ENCODE measurements around the gene RNH1.

RNH1 gene

GRCh38 chr11:536841-537621 is 30.0 kb upstream of the RNH1 start, which contains the start of gene LRRC56:
LRRC56 (plus strand) TSS chr11:537527; CDS start chr11:540685, 3,158 bp downstream.
- DNase-seq, result peak; percentile 87

- peak; percentile 96 for DNase-seq
Measured at GRCh38 chr11:535519-536454, 28.7 kb upstream of the RNH1 start, which contains the start of gene HRAS. HRAS (minus strand) TSS chr11:535576.

- no peak for DNase-seq
Measured at GRCh38 chr11:535210-535518, 28.1 kb upstream of the RNH1 start.

- no peak for DNase-seq
Measured at GRCh38 chr11:534396-535209, 27.6 kb upstream of the RNH1 start.

GRCh38 chr11:533586-534395 is 26.7 kb upstream of the RNH1 start:
- no peak for DNase-seq

- no peak for DNase-seq
Measured at GRCh38 chr11:532986-533585, 26.0 kb upstream of the RNH1 start.

- DNase-seq, result no peak
Measured at GRCh38 chr11:532527-532985, 25.5 kb upstream of the RNH1 start.

- no peak for DNase-seq
Measured at GRCh38 chr11:531919-532526, 25.0 kb upstream of the RNH1 start.

GRCh38 chr11:530960-531831 is 24.2 kb upstream of the RNH1 start:
- DNase-seq, result no peak

GRCh38 chr11:529728-530411 is 22.8 kb upstream of the RNH1 start:
- DNase-seq, result no peak

GRCh38 chr11:528815-529727 is 22.0 kb upstream of the RNH1 start:
- peak; percentile 21 for DNase-seq

- no peak for DNase-seq
Measured at GRCh38 chr11:528166-528814, 21.2 kb upstream of the RNH1 start.

GRCh38 chr11:526192-526591 is 19.1 kb upstream of the RNH1 start:
- no peak for DNase-seq

GRCh38 chr11:521177-521688 is 14.2 kb upstream of the RNH1 start:
- no peak for DNase-seq

- DNase-seq, result no peak
Measured at GRCh38 chr11:520428-521176, 13.6 kb upstream of the RNH1 start.

- DNase-seq, result no peak
Measured at GRCh38 chr11:518463-519202, 11.6 kb upstream of the RNH1 start.
